ENCODE results near the gene NME7. TPM values are rescaled to one million over a fixed set of nuclear protein-coding genes. Genes with fewer than 3 reads are reported as not detected.
A peak's percentile ranks its signal among the peaks of the same experiment; 100 is the strongest.
"Not testable (repeated sequence)": the region's sequence is repeated elsewhere in the genome, so short reads cannot be mapped to it uniquely, and the experiment has no call there.

NME7 gene
- total RNA-seq, 2 donors from 2014 or later, result 4.1 to 4.8 TPM

GRCh38 chr1:169348383-169349036 lies 19.1 kb downstream of the NME7 start:
- Histone ChIP-seq H3K9ac (ENCODE audit: low read depth in 2 of 2, low read length in 2 of 2) (no peak overlapping the region), H3K9me3 (no peaks in the 10 kb centered on the region), H3K4me1 (no peaks in the 10 kb centered on the region), H3K36me3 (no peaks in the 10 kb centered on the region), H3K27me3 (no peaks in the 10 kb centered on the region), H3K27ac (no peak overlapping the region), H3K4me3 (no peak overlapping the region)
- DNase-seq, result peak; percentile 41
- TF ChIP-seq CTCF (IDR thresholded peaks at IDR 0.05), result peak; percentile 73
- intact Hi-C loops (cut with DNase I), result loop anchor here (2.0 kb wide), 1 partner anchor 746 kb away; no protein-coding TSS in a partner anchor

GRCh38 chr1:169347688-169348382 lies 19.8 kb downstream of the NME7 start:
- Histone ChIP-seq H3K4me1 (no peaks in the 10 kb centered on the region), H3K9me3 (no peaks in the 10 kb centered on the region), H3K27ac (no peak overlapping the region), H3K27me3 (no peaks in the 10 kb centered on the region), H3K9ac (ENCODE audit: low read depth in 2 of 2, low read length in 2 of 2) (no peak overlapping the region), H3K36me3 (no peaks in the 10 kb centered on the region), H3K4me3 (no peak overlapping the region)
- DNase-seq, result no peak
- TF ChIP-seq CTCF (IDR thresholded peaks at IDR 0.05), result no peak
- intact Hi-C loops (cut with DNase I), result loop anchor here (2.0 kb wide), 1 partner anchor 745 kb away; no protein-coding TSS in a partner anchor

GRCh38 chr1:169346036-169346589 lies 21.5 kb downstream of the NME7 start:
- Histone ChIP-seq H3K4me1 (no peaks in the 10 kb centered on the region), H3K36me3 (no peaks in the 10 kb centered on the region), H3K27ac (no peak overlapping the region), H3K9ac (ENCODE audit: low read depth in 2 of 2, low read length in 2 of 2) (no peak overlapping the region), H3K4me3 (no peak overlapping the region), H3K9me3 (no peaks in the 10 kb centered on the region), H3K27me3 (no peaks in the 10 kb centered on the region)
- DNase-seq, result no peak
- TF ChIP-seq CTCF (IDR thresholded peaks at IDR 0.05), result no peak
- intact Hi-C loops (cut with DNase I), result no loop called here

DNA sequence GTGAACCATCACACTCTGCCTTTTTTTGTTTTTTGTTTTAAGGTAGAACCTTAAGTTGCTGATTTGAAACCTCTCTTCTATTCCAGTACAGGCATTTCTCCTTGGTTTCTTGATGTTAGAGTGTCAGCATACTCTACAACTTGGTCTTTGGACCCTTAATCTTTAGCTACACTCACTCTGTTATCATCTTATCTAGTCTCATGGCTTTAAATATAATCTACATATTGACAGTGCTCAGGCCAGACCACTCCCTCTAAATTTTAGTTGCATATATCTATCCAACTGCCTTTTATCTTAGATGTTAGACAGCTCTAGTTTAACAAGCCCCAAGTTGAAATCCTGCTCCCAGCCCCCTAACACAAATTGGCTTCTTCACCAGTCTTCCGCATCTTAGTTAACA lies 22.1 kb downstream of the NME7 start:
- no peak for DNase-seq
- intact Hi-C loops (cut with DNase I), result no loop called here
- Histone ChIP-seq H3K36me3 (no peaks in the 10 kb centered on the region), H3K4me1 (no peaks in the 10 kb centered on the region), H3K4me3 (no peak overlapping the region), H3K27ac (no peak overlapping the region), H3K9me3 (no peaks in the 10 kb centered on the region), H3K9ac (ENCODE audit: low read depth in 2 of 2, low read length in 2 of 2) (no peak overlapping the region), H3K27me3 (no peaks in the 10 kb centered on the region)
- no peak for TF ChIP-seq CTCF (IDR thresholded peaks at IDR 0.05)

DNA sequence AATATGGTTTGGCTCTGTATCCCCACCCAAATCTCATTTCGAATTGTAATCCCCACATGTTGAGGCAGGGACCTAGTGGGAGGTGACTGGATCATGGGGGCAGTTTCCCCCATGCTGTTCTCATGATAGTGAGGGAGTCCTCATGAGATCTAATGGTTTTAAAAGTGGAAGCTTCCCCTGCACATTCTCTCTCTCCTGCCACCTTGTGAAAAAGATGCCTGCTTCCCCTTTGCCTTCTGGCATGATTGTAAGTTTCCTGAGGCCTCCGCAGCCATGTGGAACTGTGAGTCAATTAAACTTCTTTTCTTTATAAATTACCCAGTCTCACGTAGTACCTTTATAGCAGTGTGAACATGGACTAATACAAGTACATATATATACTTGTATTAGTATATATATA lies 25.5 kb downstream of the NME7 start:
- H3K4me1 ChIP-seq; DNase-seq; H3K36me3 ChIP-seq; H3K27me3 ChIP-seq; H3K9ac ChIP-seq (ENCODE audit: low read depth in 2 of 2, low read length in 2 of 2); intact Hi-C loops (cut with DNase I); H3K27ac ChIP-seq; H3K4me3 ChIP-seq; H3K9me3 ChIP-seq: not testable (repeated sequence)

GRCh38 chr1:169340882-169341281 lies 26.7 kb downstream of the NME7 start:
- Histone ChIP-seq H3K27me3 (no peaks in the 10 kb centered on the region), H3K4me1 (no peaks in the 10 kb centered on the region), H3K27ac (no peak overlapping the region), H3K9me3 (no peaks in the 10 kb centered on the region), H3K4me3 (no peak overlapping the region), H3K9ac (ENCODE audit: low read depth in 2 of 2, low read length in 2 of 2) (no peak overlapping the region), H3K36me3 (no peaks in the 10 kb centered on the region)
- no peak for TF ChIP-seq CTCF (IDR thresholded peaks at IDR 0.05)
- intact Hi-C loops (cut with DNase I), result no loop called here
- no peak for DNase-seq
